Measurements from ENCODE around the gene FRMPD2.

Gene FRMPD2

GRCh38 chr10:48214716-48215485 is 59.6 kb downstream of the FRMPD2 start:
- FAIRE-seq (no peak), DNase-seq (ENCODE audit: insufficient read length, low spot score) (no peak)
- no peak for TF ChIP-seq SPI1 (IDR thresholded peaks at IDR 0.05; ENCODE audit: low read depth, low read length)
- no peak for TF ChIP-seq TAF1 (IDR thresholded peaks at IDR 0.05; ENCODE audit: low read depth, low read length)
- no peak for TF ChIP-seq POLR2AphosphoS5 (IDR thresholded peaks at IDR 0.05; ENCODE audit: low read depth, low read length)
- no peak for TF ChIP-seq PAX5 (IDR thresholded peaks at IDR 0.05; ENCODE audit: insufficient read depth, low read length, severe bottlenecking)
- no peak for TF ChIP-seq POU2F2 (IDR thresholded peaks at IDR 0.05; ENCODE audit: low read depth, low read length)
- TF ChIP-seq POLR2A (IDR thresholded peaks at IDR 0.05; ENCODE audit: low read depth, low read length) = no peak

GRCh38 chr10:48213047-48213446 is 61.4 kb downstream of the FRMPD2 start:
- no peak for DNase-seq (ENCODE audit: insufficient read length, low spot score)
- no peak for FAIRE-seq
- no peak for TF ChIP-seq POLR2A (IDR thresholded peaks at IDR 0.05; ENCODE audit: low read depth, low read length)
- no peak for TF ChIP-seq SPI1 (IDR thresholded peaks at IDR 0.05; ENCODE audit: low read depth, low read length)
- no peak for TF ChIP-seq PAX5 (IDR thresholded peaks at IDR 0.05; ENCODE audit: insufficient read depth, low read length, severe bottlenecking)
- no peak for TF ChIP-seq POLR2AphosphoS5 (IDR thresholded peaks at IDR 0.05; ENCODE audit: low read depth, low read length)
- no peak for TF ChIP-seq POU2F2 (IDR thresholded peaks at IDR 0.05; ENCODE audit: low read depth, low read length)
- TF ChIP-seq TAF1 (IDR thresholded peaks at IDR 0.05; ENCODE audit: low read depth, low read length) = no peak

GRCh38 chr10:48211777-48212176 is 62.7 kb downstream of the FRMPD2 start:
- DNase-seq (ENCODE audit: insufficient read length, low spot score) (no peak), FAIRE-seq (no peak)

GRCh38 chr10:48210966-48211365 is 63.5 kb downstream of the FRMPD2 start:
- TF ChIP-seq PAX5 (IDR thresholded peaks at IDR 0.05; ENCODE audit: insufficient read depth, low read length, severe bottlenecking) = no peak
- no peak for TF ChIP-seq POLR2A (IDR thresholded peaks at IDR 0.05; ENCODE audit: low read depth, low read length)
- no peak for TF ChIP-seq POU2F2 (IDR thresholded peaks at IDR 0.05; ENCODE audit: low read depth, low read length)
- TF ChIP-seq TAF1 (IDR thresholded peaks at IDR 0.05; ENCODE audit: low read depth, low read length) = no peak
- no peak for TF ChIP-seq SPI1 (IDR thresholded peaks at IDR 0.05; ENCODE audit: low read depth, low read length)
- no peak for TF ChIP-seq POLR2AphosphoS5 (IDR thresholded peaks at IDR 0.05; ENCODE audit: low read depth, low read length)
- FAIRE-seq = no peak
- DNase-seq (ENCODE audit: insufficient read length, low spot score) = no peak

More at GRCh38 chr10:48211777-48212176, 62.7 kb downstream of the FRMPD2 start:
- no peak for TF ChIP-seq POLR2AphosphoS5 (IDR thresholded peaks at IDR 0.05; ENCODE audit: low read depth, low read length)
- TF ChIP-seq POLR2A (IDR thresholded peaks at IDR 0.05; ENCODE audit: low read depth, low read length) = no peak
- TF ChIP-seq TAF1 (IDR thresholded peaks at IDR 0.05; ENCODE audit: low read depth, low read length) = no peak
- TF ChIP-seq PAX5 (IDR thresholded peaks at IDR 0.05; ENCODE audit: insufficient read depth, low read length, severe bottlenecking) = no peak
- no peak for TF ChIP-seq POU2F2 (IDR thresholded peaks at IDR 0.05; ENCODE audit: low read depth, low read length)
- no peak for TF ChIP-seq SPI1 (IDR thresholded peaks at IDR 0.05; ENCODE audit: low read depth, low read length)

- DNase-seq (ENCODE audit: insufficient read length, low spot score) (no peak), FAIRE-seq (no peak)
- TF ChIP-seq PAX5 (IDR thresholded peaks at IDR 0.05; ENCODE audit: insufficient read depth, low read length, severe bottlenecking) = no peak
Measured at GRCh38 chr10:48210391-48210790, 64.1 kb downstream of the FRMPD2 start.

GRCh38 chr10:48209241-48209640 is 65.3 kb downstream of the FRMPD2 start:
- no peak for TF ChIP-seq PAX5 (IDR thresholded peaks at IDR 0.05; ENCODE audit: insufficient read depth, low read length, severe bottlenecking)
- TF ChIP-seq POLR2AphosphoS5 (IDR thresholded peaks at IDR 0.05; ENCODE audit: low read depth, low read length) = no peak
- no peak for TF ChIP-seq SPI1 (IDR thresholded peaks at IDR 0.05; ENCODE audit: low read depth, low read length)
- DNase-seq (ENCODE audit: insufficient read length, low spot score) (no peak), FAIRE-seq (no peak)

GRCh38 chr10:48207853-48208252 is 66.6 kb downstream of the FRMPD2 start:
- no peak for DNase-seq (ENCODE audit: insufficient read length, low spot score)
- no peak for FAIRE-seq

GRCh38 chr10:48206482-48207250 is 67.8 kb downstream of the FRMPD2 start:
- TF ChIP-seq POLR2AphosphoS5 (IDR thresholded peaks at IDR 0.05; ENCODE audit: low read depth, low read length) = no peak
- TF ChIP-seq POU2F2 (IDR thresholded peaks at IDR 0.05; ENCODE audit: low read depth, low read length) = no peak
- no peak for TF ChIP-seq POLR2A (IDR thresholded peaks at IDR 0.05; ENCODE audit: low read depth, low read length)
- no peak for TF ChIP-seq SPI1 (IDR thresholded peaks at IDR 0.05; ENCODE audit: low read depth, low read length)
- TF ChIP-seq PAX5 (IDR thresholded peaks at IDR 0.05; ENCODE audit: insufficient read depth, low read length, severe bottlenecking) = no peak
- TF ChIP-seq TAF1 (IDR thresholded peaks at IDR 0.05; ENCODE audit: low read depth, low read length) = no peak
- DNase-seq (ENCODE audit: insufficient read length, low spot score) (no peak), FAIRE-seq (no peak)

More at GRCh38 chr10:48207853-48208252, 66.6 kb downstream of the FRMPD2 start:
- TF ChIP-seq PAX5 (IDR thresholded peaks at IDR 0.05; ENCODE audit: insufficient read depth, low read length, severe bottlenecking) (no peak), POU2F2 (IDR thresholded peaks at IDR 0.05; ENCODE audit: low read depth, low read length) (no peak), SPI1 (IDR thresholded peaks at IDR 0.05; ENCODE audit: low read depth, low read length) (no peak), TAF1 (IDR thresholded peaks at IDR 0.05; ENCODE audit: low read depth, low read length) (no peak), POLR2AphosphoS5 (IDR thresholded peaks at IDR 0.05; ENCODE audit: low read depth, low read length) (no peak), POLR2A (IDR thresholded peaks at IDR 0.05; ENCODE audit: low read depth, low read length) (no peak)

GRCh38 chr10:48205918-48206317 is 68.6 kb downstream of the FRMPD2 start:
- DNase-seq (ENCODE audit: insufficient read length, low spot score) = no peak
- TF ChIP-seq POLR2AphosphoS5 (IDR thresholded peaks at IDR 0.05; ENCODE audit: low read depth, low read length) = no peak
- FAIRE-seq = no peak

Measured in GM12891 (cell line).